ENCODE measurements around the gene USP9X.
"Not testable (repeated sequence)": the region's sequence is repeated elsewhere in the genome, so short reads cannot be mapped to it uniquely, and the experiment has no call there.

USP9X gene

GRCh38 chrX:41276661-41277506 is 191.6 kb downstream of the USP9X start:
- TF ChIP-seq, protein P1, sequence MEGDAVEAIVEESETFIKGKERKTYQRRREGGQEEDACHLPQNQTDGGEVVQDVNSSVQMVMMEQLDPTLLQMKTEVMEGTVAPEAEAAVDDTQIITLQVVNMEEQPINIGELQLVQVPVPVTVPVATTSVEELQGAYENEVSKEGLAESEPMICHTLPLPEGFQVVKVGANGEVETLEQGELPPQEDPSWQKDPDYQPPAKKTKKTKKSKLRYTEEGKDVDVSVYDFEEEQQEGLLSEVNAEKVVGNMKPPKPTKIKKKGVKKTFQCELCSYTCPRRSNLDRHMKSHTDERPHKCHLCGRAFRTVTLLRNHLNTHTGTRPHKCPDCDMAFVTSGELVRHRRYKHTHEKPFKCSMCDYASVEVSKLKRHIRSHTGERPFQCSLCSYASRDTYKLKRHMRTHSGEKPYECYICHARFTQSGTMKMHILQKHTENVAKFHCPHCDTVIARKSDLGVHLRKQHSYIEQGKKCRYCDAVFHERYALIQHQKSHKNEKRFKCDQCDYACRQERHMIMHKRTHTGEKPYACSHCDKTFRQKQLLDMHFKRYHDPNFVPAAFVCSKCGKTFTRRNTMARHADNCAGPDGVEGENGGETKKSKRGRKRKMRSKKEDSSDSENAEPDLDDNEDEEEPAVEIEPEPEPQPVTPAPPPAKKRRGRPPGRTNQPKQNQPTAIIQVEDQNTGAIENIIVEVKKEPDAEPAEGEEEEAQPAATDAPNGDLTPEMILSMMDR (IDR thresholded peaks at IDR 0.05; ENCODE audit: insufficient read depth, missing control alignments): no peak
- DNase-seq (ENCODE audit: insufficient read length, low spot score): no peak
- FAIRE-seq: no peak

DNA sequence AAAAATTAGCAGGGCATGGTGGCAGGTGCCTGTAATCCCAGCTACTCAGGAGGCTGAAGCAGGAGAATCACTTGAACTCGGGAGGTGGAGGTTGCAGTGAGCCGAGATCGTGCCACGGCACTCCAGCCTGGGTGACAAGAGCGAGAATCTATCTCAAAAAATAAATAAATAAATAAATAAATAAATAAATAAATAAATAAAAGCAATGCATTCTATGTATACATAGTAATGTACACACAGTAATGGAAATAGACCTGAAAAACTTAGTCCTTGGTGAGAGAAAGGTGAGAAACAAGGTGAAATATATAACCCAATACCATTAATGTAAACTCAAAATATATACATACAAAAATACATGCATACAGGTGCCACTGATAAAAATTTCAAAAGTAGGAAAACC is 197.1 kb downstream of the USP9X start:
- FAIRE-seq; DNase-seq (ENCODE audit: insufficient read length, low spot score): not testable (repeated sequence)

DNA sequence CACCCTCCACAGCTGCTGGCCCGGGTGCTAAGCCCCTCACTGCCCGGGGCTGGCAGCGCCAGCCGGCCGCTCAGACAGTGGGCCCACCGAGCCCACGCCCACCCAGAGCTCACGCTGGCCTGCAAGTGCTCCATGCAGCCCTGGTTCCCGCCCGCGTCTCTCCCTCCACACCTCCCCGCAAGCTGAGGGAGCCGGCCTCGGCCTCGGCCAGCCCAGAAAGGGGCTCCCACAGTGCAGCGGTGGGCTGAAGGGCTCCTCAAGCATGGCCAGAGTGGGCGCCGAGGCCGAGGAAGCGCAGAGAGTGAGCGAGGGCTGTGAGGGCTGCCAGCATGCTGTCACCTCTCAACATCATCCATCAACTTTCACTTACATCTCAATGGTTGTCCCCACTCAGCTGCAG is 200.7 kb downstream of the USP9X start:
- DNase-seq (ENCODE audit: insufficient read length, low spot score); FAIRE-seq: not testable (repeated sequence)
